Body of pancreas (tissue), 4 donors: ENCODE data around the gene AFM. TPM values are rescaled to one million over a fixed set of nuclear protein-coding genes. Genes with fewer than 3 reads are reported as not detected.

ENCODE experiments used
- ATAC-seq: fragments of 150-250 bp; one replicate; pipeline ENCODE4 v1.9.1; 2016
- DNase-seq, 4 donors: peaks; one replicate each; pipeline ENCODE4 v3.0.0-alpha.2; 2019
- H3K27ac ChIP-seq, 4 donors: fragments of 200-600 bp; sonication (generic); 1 replicate in 3 of 4; 2 replicates in 1 of 4; pipeline versions ENCODE4 v1.5.1 to v1.6.1; 2016 to 2019; ENCODE audit warnings: mild to moderate bottlenecking in 1 of 4, mixed read lengths in 1 of 4, moderate library complexity in 1 of 4
- H3K27me3 ChIP-seq, 2 donors: fragments of 200-600 bp; sonication (generic); one replicate each; pipeline ENCODE4 v1.6.0; 2016; ENCODE audit warnings: mild to moderate bottlenecking in 1 of 2
- H3K36me3 ChIP-seq, 2 donors: fragments of 200-600 bp; sonication (generic); replicated peaks in 1 of 2; 2 replicates each; pipeline ENCODE4 v1.5.1; 2016; ENCODE audit warnings: low read depth in 2 of 2; ENCODE audit not compliant: insufficient read depth in 1 of 2
- H3K4me1 ChIP-seq: fragments of 200-600 bp; sonication (generic); one replicate; pipeline ENCODE4 v1.6.0; 2016
- H3K4me3 ChIP-seq, 2 donors: fragments of 200-600 bp; sonication (generic); 1 replicate in 1 of 2; 2 replicates in 1 of 2; pipeline ENCODE4 v1.5.1; 2016 to 2019
- H3K9me3 ChIP-seq, 3 donors: fragments of 200-600 bp; sonication (generic); 1 replicate in 2 of 3; 2 replicates in 1 of 3; pipeline ENCODE4 v1.5.1; 2016
- CTCF ChIP-seq, 7 experiments: fragments of 450-650 bp in 4 of 7; fragments of 200-600 bp in 3 of 7; sonication (generic) in 3 of 7; IDR thresholded peaks; one replicate each; pipeline ENCODE4 v1.5.1; 2016 to 2019; ENCODE audit warnings: antibody characterized with exemption in 7 of 7
- POLR2A ChIP-seq, 3 donors: fragments of 450-650 bp; IDR thresholded peaks; one replicate each; pipeline ENCODE4 v1.6.1; 2016; ENCODE audit warnings: antibody characterized with exemption in 3 of 3, mild to moderate bottlenecking in 2 of 3
- WGBS, 2 donors: methylation state at CpG; one replicate each; pipeline ENCODE4 v1.1.5; 2017; 5-methylcytosine and 5-hydroxymethylcytosine counted together
- intact Hi-C: fragments of 100-400 bp; cut with DNase I; formaldehyde crosslinking; loops from one replicate; pipeline ENCODE4 v1.15.1; 2023
- total RNA-seq, 2 donors: library from RNA; depleted of rRNA; stranded (reverse); fragments of >200 nt; gene quantifications; one replicate each; pipeline ENCODE4 v1.1.0, GENCODE V29; 2016

Gene AFM
- total RNA-seq, 2 donors from 2014 or later = 0.33 TPM; not detected in 1

GRCh38 chr4:73451981-73452747 lies 29.4 kb upstream of the AFM start:
- Histone ChIP-seq H3K36me3 (no peaks in the 10 kb centered on the region), H3K27ac (peak overlapping the region in 1 of 4 donors; percentile 1), H3K27me3 (no peaks in the 10 kb centered on the region), H3K4me1 (peaks cover 18% of the 10 kb centered on the region), H3K4me3 (no peak overlapping the region), H3K9me3 (no peaks in the 10 kb centered on the region)
- intact Hi-C loops = no loop called here
- DNase-seq = no peak
- ATAC-seq = no peak
- WGBS, 2 donors = 86 to 99% methylated on average over 4 of the region's 4 CpGs
- TF ChIP-seq CTCF (IDR thresholded peaks at IDR 0.05) (no peak), POLR2A (IDR thresholded peaks at IDR 0.05) (no peak)

GRCh38 chr4:73452953-73453700 lies 28.4 kb upstream of the AFM start:
- Histone ChIP-seq H3K27ac (peak overlapping the region; percentile 18 to 42 (median 26)), H3K27me3 (no peaks in the 10 kb centered on the region), H3K4me3 (no peak overlapping the region), H3K36me3 (no peaks in the 10 kb centered on the region), H3K9me3 (no peaks in the 10 kb centered on the region), H3K4me1 (peaks cover 18% of the 10 kb centered on the region)
- ATAC-seq (peak; percentile 63), DNase-seq (no peak)
- intact Hi-C loops = no loop called here
- 20 to 27% methylated on average over 2 of the region's 2 CpGs for WGBS, 2 donors
- TF ChIP-seq CTCF (IDR thresholded peaks at IDR 0.05) (no peak), POLR2A (IDR thresholded peaks at IDR 0.05) (no peak)

- intact Hi-C loops = no loop called here
These were observed 27.9 kb upstream of the AFM start for GRCh38 chr4:73453701-73454005.

GRCh38 chr4:73454920-73455319 lies 26.6 kb upstream of the AFM start:
- peaks cover 18% of the 10 kb centered on the region for H3K4me1 ChIP-seq
- no peak overlapping the region for H3K4me3 ChIP-seq
- DNase-seq (no peak), ATAC-seq (no peak)
- no peaks in the 10 kb centered on the region for H3K27me3 ChIP-seq
- no peaks in the 10 kb centered on the region for H3K36me3 ChIP-seq
- 43 to 49% methylated on average over 3 of the region's 3 CpGs for WGBS, 2 donors
- no peak for TF ChIP-seq POLR2A (IDR thresholded peaks at IDR 0.05)
- no peak for TF ChIP-seq CTCF (IDR thresholded peaks at IDR 0.05)
- intact Hi-C loops = no loop called here
- H3K27ac ChIP-seq = no peak overlapping the region
- no peaks in the 10 kb centered on the region for H3K9me3 ChIP-seq

More at GRCh38 chr4:73453701-73454005, 27.9 kb upstream of the AFM start:
- Histone ChIP-seq H3K36me3 (no peaks in the 10 kb centered on the region), H3K9me3 (no peaks in the 10 kb centered on the region), H3K4me1 (peaks cover 18% of the 10 kb centered on the region), H3K27ac (peak overlapping the region in 3 of 4 donors; percentile 21 to 42 (median 30)), H3K27me3 (no peaks in the 10 kb centered on the region), H3K4me3 (no peak overlapping the region)
- no peak for ATAC-seq
- TF ChIP-seq POLR2A (IDR thresholded peaks at IDR 0.05) (no peak), CTCF (IDR thresholded peaks at IDR 0.05) (no peak)
- peak in 2 of 4 donors; percentile 13 to 22 for DNase-seq
